K562 (cell line): ENCODE data around the gene ZNF71. TPM values are rescaled to one million over a fixed set of nuclear protein-coding genes. Genes with fewer than 3 reads are reported as not detected.

Source experiments
- ATAC-seq: fragments of 200-7000 bp; cut with Tn5 transposase; 3 replicates; pipeline ENCODE4 v1.9.1; 2020; ENCODE audit warnings: moderate library complexity
- BruUV-seq: library from RNA; stranded (reverse); fragments of 400-500 nt; replicated peaks from 2 replicates; lab custom pipeline; 2021; lab: Mats Ljungman, UMichigan
- CTCF ChIA-PET: fragments of 300-600 bp; formaldehyde crosslinking; extraction: SDS; loops from one replicate; lab custom pipeline; 2021; ENCODE audit warnings: low intra/inter-chr PET ratio; lab: Yijun Ruan, JAX
- POLR2A ChIA-PET: fragments of 300-600, 350-650 bp; sonication (Branson Sonifier 250); formaldehyde crosslinking; extraction: SDS; loops from one replicate; lab custom pipeline; 2021; ENCODE audit warnings: antibody characterized with exemption, inconsistent platforms; lab: Yijun Ruan, JAX
- DNase-seq, 4 experiments: peaks; one replicate each; pipeline versions ENCODE4 v3.0.0 to v3.0.0-alpha.2; 2011 to 2018; ENCODE audit warnings: low spot score in 3 of 4, mixed read lengths in 3 of 4; ENCODE audit errors: extremely low read depth in 1 of 4
- FAIRE-seq: peaks from 2 replicates; lab custom pipeline; 2011; peaks lifted over from hg19 to GRCh38; lab: Jason Lieb, UNC
- H2AFZ ChIP-seq: 2 replicates; pipeline ENCODE4 v1.6.0; 2011; ENCODE audit warnings: low read depth, low read length, control low read depth, inconsistent platforms
- H3K27ac ChIP-seq: fragments of 200-600 bp; 3 replicates; pipeline ENCODE4 v1.8.0; 2011; ENCODE audit warnings: low read depth, mild to moderate bottlenecking, control low read depth, inconsistent platforms, low read length, moderate library complexity, mixed read lengths; ENCODE audit errors: extremely low read depth
- H3K27me3 ChIP-seq, 2 experiments: fragments of 300-600 bp in 1 of 2; 2 replicates in 1 of 2; 3 replicates in 1 of 2; pipeline versions ENCODE4 v1.6.0 to v1.8.0; 2011; ENCODE audit warnings: inconsistent platforms in 2 of 2, low read length in 2 of 2, mild to moderate bottlenecking in 1 of 2, mixed read lengths in 1 of 2, moderate library complexity in 1 of 2; ENCODE audit not compliant: control insufficient read depth in 2 of 2, insufficient read depth in 2 of 2
- H3K36me3 ChIP-seq: fragments of 300-600 bp; 3 replicates; pipeline ENCODE4 v1.8.0; 2011; ENCODE audit warnings: mild to moderate bottlenecking, low read length, inconsistent platforms; ENCODE audit not compliant: control insufficient read depth, insufficient read depth
- H3K4me1 ChIP-seq, 2 experiments: fragments of 200-600 bp in 1 of 2; replicated peaks in 1 of 2; 2 replicates in 1 of 2; 3 replicates in 1 of 2; pipeline versions ENCODE4 v1.5.1 to v1.8.0; 2011; ENCODE audit warnings: inconsistent platforms in 2 of 2, low read length in 2 of 2, mild to moderate bottlenecking in 1 of 2, mixed read lengths in 1 of 2, moderate library complexity in 1 of 2; ENCODE audit not compliant: control insufficient read depth in 2 of 2, insufficient read depth in 2 of 2
- H3K4me2 ChIP-seq: 2 replicates; pipeline ENCODE4 v1.6.1; 2011; ENCODE audit warnings: low read length, control low read depth, inconsistent platforms, mixed read lengths; ENCODE audit not compliant: insufficient read depth
- H3K4me3 ChIP-seq: fragments of 200-600 bp; sonication (generic), shearing (Covaris generic); 2 replicates; pipeline ENCODE4 v1.5.1; 2016; ENCODE audit warnings: control low read depth, inconsistent platforms
- H3K79me2 ChIP-seq: fragments of 200-600 bp; 3 replicates; pipeline ENCODE4 v1.8.0; 2011; ENCODE audit warnings: low read length, inconsistent platforms; ENCODE audit not compliant: control insufficient read depth, insufficient read depth
- H3K9ac ChIP-seq, 2 experiments: 2 replicates each; pipeline versions ENCODE4 v1.6.0 to v1.6.1; 2011; ENCODE audit warnings: low read depth in 2 of 2, low read length in 2 of 2, control low read depth in 1 of 2, inconsistent platforms in 1 of 2, mild to moderate bottlenecking in 1 of 2, mixed read lengths in 1 of 2; ENCODE audit not compliant: insufficient read depth in 1 of 2
- H3K9me1 ChIP-seq: one replicate; pipeline ENCODE4 v1.6.0; 2011; ENCODE audit warnings: inconsistent platforms, mild to moderate bottlenecking, low read length, moderate library complexity; ENCODE audit not compliant: control insufficient read depth, insufficient read depth
- H3K9me3 ChIP-seq: replicated peaks from 2 replicates; pipeline ENCODE4 v1.5.1; 2011; ENCODE audit warnings: low read depth, low read length, inconsistent platforms; ENCODE audit not compliant: control insufficient read depth, insufficient read depth
- H4K20me1 ChIP-seq: replicated peaks from 2 replicates; pipeline ENCODE4 v1.6.1; 2011; ENCODE audit warnings: low read length, inconsistent platforms, mixed read lengths; ENCODE audit not compliant: control insufficient read depth, insufficient read depth
- FOXJ3 ChIP-seq: sonication (generic); formaldehyde crosslinking; IDR thresholded peaks from 2 replicates; pipeline ENCODE4 v1.4.0; 2020; ENCODE audit warnings: mild to moderate bottlenecking, missing genetic modification reagents
- GATA2 ChIP-seq: sonication (generic); formaldehyde crosslinking; IDR thresholded peaks from 2 replicates; pipeline ENCODE4 v1.4.0; 2020; ENCODE audit warnings: mild to moderate bottlenecking, missing genetic modification reagents
- HDAC6 ChIP-seq: IDR thresholded peaks from 2 replicates; pipeline ENCODE4 v1.6.1; 2012; ENCODE audit warnings: low read depth, mild to moderate bottlenecking, control low read depth, inconsistent platforms, low read length, moderate library complexity
- KAT7 ChIP-seq: sonication (generic); formaldehyde crosslinking; IDR thresholded peaks from 2 replicates; pipeline ENCODE4 v1.8.0; 2022; ENCODE audit warnings: missing genetic modification reagents, mild to moderate bottlenecking, borderline replicate concordance
- NCOA2 ChIP-seq, 2 experiments: fragments of 450-650 bp; IDR thresholded peaks; 2 replicates each; pipeline ENCODE4 v1.6.1; 2018; ENCODE audit warnings: mild to moderate bottlenecking in 2 of 2, moderate library complexity in 1 of 2; ENCODE audit not compliant: partially characterized antibody in 2 of 2
- SMAD2 ChIP-seq: fragments of 150-350 bp; IDR thresholded peaks from 2 replicates; pipeline ENCODE4 v1.6.1; 2014; ENCODE audit warnings: low read depth, mild to moderate bottlenecking, low read length
- SREBF1 ChIP-seq: fragments of 150-350 bp; IDR thresholded peaks from 2 replicates; pipeline ENCODE4 v1.6.1; 2014; ENCODE audit warnings: antibody characterized with exemption, low read depth, low read length, borderline replicate concordance
- SRSF1 ChIP-seq: fragments of 200-400 bp; formaldehyde crosslinking; IDR thresholded peaks from 2 replicates; pipeline ENCODE4 v1.6.1; 2017; ENCODE audit warnings: mild to moderate bottlenecking, low read depth, low read length, moderate library complexity
- TCFL5 ChIP-seq: fragments of 250-450 bp; sonication (Bioruptor Pico); conservative IDR thresholded peaks from 2 replicates; pipeline ENCODE4 v1.6.1; 2021; ENCODE audit warnings: mild to moderate bottlenecking, moderate library complexity, matching md5 sums
- ZNF224 ChIP-seq: sonication (generic); formaldehyde crosslinking; IDR thresholded peaks from 2 replicates; pipeline ENCODE4 v1.8.0; 2022; ENCODE audit warnings: mild to moderate bottlenecking, missing genetic modification reagents
- WGBS: fragments of 100-300 bp; shearing (Covaris generic); methylation state at CpG from one replicate; pipeline ENCODE4 v1.1.6; 2016; ENCODE audit warnings: low coverage, mixed read lengths; ENCODE audit not compliant: insufficient coverage; ENCODE audit errors: missing lambda C conversion rate; 5-methylcytosine and 5-hydroxymethylcytosine counted together
- in situ Hi-C: fragments of 300-500 bp; cut with MboI; formaldehyde crosslinking; loops from 4 replicates; pipeline ENCODE4 v1.15.0; 2018; ENCODE audit warnings: inconsistent platforms, mixed read lengths
- intact Hi-C: fragments of 100-400 bp; cut with micrococcal nuclease; formaldehyde crosslinking; loops from 2 replicates; pipeline ENCODE4 v1.14.2; 2022
- polyA plus RNA-seq, 8 experiments: library from polyadenylated mRNA; depleted of rRNA in 4 of 8; stranded (reverse) in 5 of 8; unstranded in 3 of 8; fragments of >200 nt; fragmentation: Nextera tagmentation in 2 of 8; fragmentation: Illumina TruSeq in 1 of 8; extraction: Ambion mirVana in 2 of 8; extraction: Trizol in 1 of 8; gene quantifications; 2 replicates each; pipeline versions ENCODE4 v1.2.1 to v1.2.3, GENCODE V29; 2011 to 2014; ENCODE audit warnings: inconsistent platforms in 1 of 8, missing spikeins in 1 of 8
- total RNA-seq, 7 experiments: library from RNA; depleted of rRNA in 6 of 7; stranded (reverse); fragments of >200 nt in 6 of 7; fragmentation: Illumina TruSeq in 2 of 7; extraction: Trizol in 2 of 7; gene quantifications; 2 replicates each; pipeline versions ENCODE4 v1.2.1 to v1.2.3, GENCODE V29; 2011 to 2021; ENCODE audit warnings: low replicate concordance in 1 of 7
- TF ChIP-seq, protein P1 (sequence below), 3 experiments: IDR thresholded peaks in 2 of 3; conservative IDR thresholded peaks in 1 of 3; 2 replicates each; pipeline ENCODE4 v1.5.1; 2011 to 2012; ENCODE audit warnings: low read length in 3 of 3, mild to moderate bottlenecking in 3 of 3, control low read depth in 2 of 3, improper control_type of control experiment in 1 of 3, inconsistent platforms in 1 of 3, low read depth in 1 of 3, mixed read lengths in 1 of 3, moderate library complexity in 1 of 3; ENCODE audit not compliant: insufficient read depth in 2 of 3

The ZNF71 gene
- total and polyA plus RNA-seq, 9 of the 15 experiments (the other 6 are each of a cell fraction or from before 2014, with no cell fraction given) = 0.04 to 0.13 (median 0.06) TPM; not detected in 4

GRCh38 chr19:56619121-56619520 lies 24.0 kb downstream of the ZNF71 start:
- Histone ChIP-seq H3K4me3 (no peak overlapping the region), H3K9me1 (no peaks in the 10 kb centered on the region), H3K27ac (no peak overlapping the region), H2AFZ (no peak overlapping the region), H3K9me3 (peaks cover 2% of the 10 kb centered on the region; the same call in 1 of the 2 replicates), H3K9ac (no peak overlapping the region), H3K36me3 (no peaks in the 10 kb centered on the region), H3K79me2 (no peaks in the 10 kb centered on the region), H3K4me1 (no peaks in the 10 kb centered on the region), H3K4me2 (no peak overlapping the region), H3K27me3 (no peaks in the 10 kb centered on the region), H4K20me1 (no peaks in the 10 kb centered on the region)
- CTCF ChIA-PET = no interaction called here
- BruUV-seq = no TSS peak
- ATAC-seq = no peak
- FAIRE-seq = no peak
- WGBS = under 1% methylated on average over 8 of the region's 8 CpGs
- DNase-seq = no peak
- intact Hi-C loops = no loop called here
- no peak for TF ChIP-seq NCOA2 (IDR thresholded peaks at IDR 0.05; ENCODE audit: partially characterized antibody in 2 of 2)
- in situ Hi-C loops = no loop called here
- POLR2A ChIA-PET = interaction anchor here (0.8 kb wide), 1 partner anchor 143 kb away, joined by 4 read pairs; no protein-coding TSS in a partner anchor

DNA sequence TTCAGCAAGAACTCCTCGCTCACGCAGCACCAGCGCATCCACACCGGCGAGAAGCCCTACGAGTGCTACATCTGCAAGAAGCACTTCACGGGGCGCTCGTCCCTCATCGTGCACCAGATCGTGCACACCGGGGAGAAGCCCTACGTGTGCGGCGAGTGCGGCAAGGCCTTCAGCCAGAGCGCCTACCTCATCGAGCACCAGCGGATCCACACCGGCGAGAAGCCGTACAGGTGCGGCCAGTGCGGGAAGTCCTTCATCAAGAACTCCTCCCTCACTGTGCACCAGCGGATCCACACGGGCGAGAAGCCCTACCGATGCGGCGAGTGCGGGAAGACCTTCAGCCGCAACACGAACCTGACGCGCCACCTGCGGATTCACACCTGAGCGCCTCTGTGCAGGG lies 27.3 kb downstream of the ZNF71 start:
- TF ChIP-seq SREBF1 (no peak), SMAD2 (no peak), ZNF224 (no peak), GATA2 (CRISPR knock-in tag) (no peak), KAT7 (no peak), HDAC6 (no peak), SRSF1 (no peak), FOXJ3 (no peak), TCFL5 (CRISPR knock-in tag) (no peak)
- TF ChIP-seq, protein P1, sequence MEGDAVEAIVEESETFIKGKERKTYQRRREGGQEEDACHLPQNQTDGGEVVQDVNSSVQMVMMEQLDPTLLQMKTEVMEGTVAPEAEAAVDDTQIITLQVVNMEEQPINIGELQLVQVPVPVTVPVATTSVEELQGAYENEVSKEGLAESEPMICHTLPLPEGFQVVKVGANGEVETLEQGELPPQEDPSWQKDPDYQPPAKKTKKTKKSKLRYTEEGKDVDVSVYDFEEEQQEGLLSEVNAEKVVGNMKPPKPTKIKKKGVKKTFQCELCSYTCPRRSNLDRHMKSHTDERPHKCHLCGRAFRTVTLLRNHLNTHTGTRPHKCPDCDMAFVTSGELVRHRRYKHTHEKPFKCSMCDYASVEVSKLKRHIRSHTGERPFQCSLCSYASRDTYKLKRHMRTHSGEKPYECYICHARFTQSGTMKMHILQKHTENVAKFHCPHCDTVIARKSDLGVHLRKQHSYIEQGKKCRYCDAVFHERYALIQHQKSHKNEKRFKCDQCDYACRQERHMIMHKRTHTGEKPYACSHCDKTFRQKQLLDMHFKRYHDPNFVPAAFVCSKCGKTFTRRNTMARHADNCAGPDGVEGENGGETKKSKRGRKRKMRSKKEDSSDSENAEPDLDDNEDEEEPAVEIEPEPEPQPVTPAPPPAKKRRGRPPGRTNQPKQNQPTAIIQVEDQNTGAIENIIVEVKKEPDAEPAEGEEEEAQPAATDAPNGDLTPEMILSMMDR (IDR thresholded peaks at IDR 0.05 in 2 of 3, conservative IDR thresholded peaks at IDR 0.05 in 1 of 3; ENCODE audit: insufficient read depth in 2 of 3, low read depth in 1 of 3, low read length in 3 of 3) = no peak
- DNase-seq (no peak), FAIRE-seq (no peak), ATAC-seq (no peak)
- POLR2A ChIA-PET = no interaction called here
- no peaks in the 10 kb centered on the region for H3K27me3 ChIP-seq
- intact Hi-C loops = no loop called here
- BruUV-seq = no TSS peak
- no peak overlapping the region for H3K4me3 ChIP-seq
- H3K27ac ChIP-seq = no peak overlapping the region
- H3K9me1 ChIP-seq = no peaks in the 10 kb centered on the region
- 18% methylated on average over 37 of the region's 37 CpGs for WGBS
- H2AFZ ChIP-seq = no peak overlapping the region
- no peak overlapping the region for H3K9ac ChIP-seq
- H3K4me2 ChIP-seq = no peak overlapping the region
- no peaks in the 10 kb centered on the region for H3K79me2 ChIP-seq
- no peaks in the 10 kb centered on the region for H3K36me3 ChIP-seq
- no peaks in the 10 kb centered on the region for H3K4me1 ChIP-seq
- in situ Hi-C loops = no loop called here
- CTCF ChIA-PET = no interaction called here
- H3K9me3 ChIP-seq = 0 out of 2 replicates have a peak, but pooled peaks cover 2% of the 10 kb centered on the region
- no peaks in the 10 kb centered on the region for H4K20me1 ChIP-seq
